Erythroblast (primary cell): ENCODE results near the gene MYH9.

Experiments
- GATA1 ChIP-seq: IDR thresholded peaks from 2 replicates; pipeline ENCODE4 v1.6.1; 2011; ENCODE audit warnings: low read depth, mild to moderate bottlenecking, control low read depth, low read length, moderate library complexity
- POLR2A ChIP-seq: IDR thresholded peaks from 2 replicates; pipeline ENCODE4 v1.6.1; 2011; ENCODE audit warnings: mild to moderate bottlenecking, low read length

- TF ChIP-seq POLR2A (no peak), GATA1 (no peak)
Measured at GRCh38 chr22:36287881-36288515, 99.8 kb downstream of the MYH9 start.
